GM19099 (cell line): ENCODE measurements around the gene HS3ST2.

ENCODE experiments used
- POLR2A ChIP-seq: IDR thresholded peaks from 3 replicates; pipeline ENCODE4 v1.6.1; 2011; ENCODE audit warnings: low read depth; ENCODE audit not compliant: insufficient read length; ENCODE audit errors: extremely low read depth

The HS3ST2 gene

DNA sequence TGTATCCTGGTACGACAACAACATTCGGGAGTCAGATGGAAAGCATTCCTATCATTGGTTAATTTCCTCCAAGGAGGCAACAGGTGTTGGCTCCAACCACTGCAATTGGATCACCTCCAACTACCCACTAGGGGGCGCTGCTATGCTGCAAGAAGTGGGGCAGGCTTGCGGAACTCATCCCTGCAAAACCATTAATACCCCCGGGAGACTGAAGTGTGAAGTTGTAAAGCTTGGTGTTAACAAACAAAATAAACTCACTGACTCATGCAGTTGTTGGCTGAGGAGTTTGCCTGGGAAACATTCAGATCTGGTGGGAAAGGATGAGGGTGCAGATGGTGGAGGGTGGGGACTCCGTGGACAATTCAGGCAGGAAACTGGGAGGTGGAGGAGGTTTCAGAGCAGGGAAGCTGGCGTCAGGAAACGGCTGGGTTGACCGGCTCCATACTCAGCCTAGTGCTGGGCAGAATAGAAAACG lies 84.9 kb downstream of the HS3ST2 start:
- no peak for TF ChIP-seq POLR2A

GRCh38 chr16:22900863-22901262 lies 86.9 kb downstream of the HS3ST2 start:
- no peak for TF ChIP-seq POLR2A

DNA sequence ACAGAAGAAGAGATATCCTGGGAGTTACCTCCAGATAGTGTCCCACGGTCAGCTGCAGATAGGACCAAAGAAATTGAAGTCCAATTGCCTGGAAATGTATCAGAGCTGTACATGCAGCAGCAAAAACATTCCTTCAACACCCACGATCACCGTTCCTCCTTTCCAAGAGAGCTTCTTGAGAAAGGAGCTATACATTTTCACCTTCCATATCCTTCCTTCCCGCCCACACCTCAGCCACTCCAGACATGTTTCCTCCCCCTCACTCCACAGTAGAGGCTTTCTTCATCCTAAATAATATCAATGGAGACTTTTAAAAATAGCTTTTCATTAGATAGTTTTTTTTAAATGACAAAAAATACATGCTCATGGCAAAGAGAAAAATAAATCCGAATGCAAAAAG lies 87.6 kb downstream of the HS3ST2 start:
- no peak for TF ChIP-seq POLR2A

DNA sequence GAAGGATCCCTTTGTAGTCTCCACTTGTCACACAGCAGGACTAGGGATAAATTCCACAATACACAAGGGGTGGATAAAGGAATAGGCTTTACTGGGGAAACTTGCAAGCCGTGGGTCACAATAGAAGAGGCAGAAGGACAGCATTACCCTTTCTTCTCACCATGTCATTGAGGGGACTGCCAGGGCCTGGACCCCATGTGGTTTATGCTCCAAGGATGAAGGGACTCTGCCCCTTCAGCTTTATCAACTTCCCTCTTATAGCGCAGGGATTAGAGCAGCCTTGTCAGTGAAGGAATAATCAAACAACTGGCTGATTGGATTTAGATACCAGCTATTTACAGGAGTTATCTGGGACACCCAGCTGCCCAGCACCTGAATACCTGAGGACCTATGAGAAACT lies 89.8 kb downstream of the HS3ST2 start:
- TF ChIP-seq POLR2A = no peak

DNA sequence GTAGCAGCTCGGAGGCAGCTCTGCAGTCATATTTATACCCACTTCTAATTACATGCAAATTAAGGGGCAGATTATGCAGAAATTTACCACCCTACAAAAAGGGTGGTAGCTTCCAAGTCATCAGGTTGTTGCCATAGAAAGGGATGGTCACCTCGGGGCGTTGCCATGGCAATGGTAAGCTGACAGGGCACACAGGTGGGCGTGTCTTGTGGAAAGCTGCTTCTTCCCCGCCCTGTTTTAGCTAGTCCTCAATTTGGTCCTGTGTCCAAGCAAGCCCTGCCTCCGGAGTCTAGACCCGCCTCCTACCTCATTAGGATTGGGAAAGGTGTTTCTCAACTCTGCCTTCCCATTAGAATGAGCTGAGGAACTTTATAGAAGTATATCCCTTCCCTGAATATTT lies 98.7 kb downstream of the HS3ST2 start:
- no peak for TF ChIP-seq POLR2A

GRCh38 chr16:22915003-22915402 lies 101.0 kb downstream of the HS3ST2 start:
- TF ChIP-seq POLR2A = no peak

DNA sequence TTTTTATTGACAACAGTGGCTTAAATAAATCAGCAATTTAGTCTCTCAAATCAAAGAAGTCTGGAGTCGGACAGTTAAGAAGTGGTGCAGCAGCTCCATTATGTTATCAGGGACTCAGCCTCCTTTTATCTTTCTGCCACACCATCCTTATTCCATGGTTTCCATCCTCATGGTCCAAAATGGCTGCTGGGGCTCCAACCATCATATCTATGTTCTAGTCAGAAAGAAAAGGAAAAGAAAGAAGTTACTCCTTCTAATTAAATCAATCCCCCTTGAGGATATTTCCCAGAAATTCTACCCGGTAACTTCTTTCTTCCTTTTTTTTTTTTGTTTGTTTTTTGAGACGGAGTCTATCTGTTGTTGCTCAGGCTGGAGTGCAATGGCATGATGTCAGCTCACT lies 109.5 kb downstream of the HS3ST2 start:
- no peak for TF ChIP-seq POLR2A

GRCh38 chr16:22924492-22924891 lies 110.5 kb downstream of the HS3ST2 start:
- no peak for TF ChIP-seq POLR2A

GRCh38 chr16:22926105-22926751 lies 112.3 kb downstream of the HS3ST2 start:
- no peak for TF ChIP-seq POLR2A

DNA sequence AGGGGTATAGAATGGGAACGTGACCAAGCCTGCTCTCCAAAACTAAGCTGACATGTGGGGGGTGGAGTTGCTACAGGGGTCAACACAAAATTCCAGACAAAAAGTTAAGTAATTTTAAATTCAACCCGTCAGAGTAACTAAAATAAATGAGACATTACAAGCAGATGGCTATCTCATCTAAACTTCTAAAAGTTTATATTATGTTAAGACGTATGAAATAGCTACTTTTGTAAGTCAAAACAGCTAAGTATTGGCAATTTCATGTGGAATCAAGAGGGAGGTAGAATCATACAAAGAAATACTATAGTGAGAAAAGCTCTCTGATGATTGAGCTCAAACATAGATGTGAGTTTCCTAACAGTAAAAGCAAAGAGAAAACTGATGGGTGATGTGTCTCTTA lies 113.3 kb downstream of the HS3ST2 start:
- TF ChIP-seq POLR2A = no peak

DNA sequence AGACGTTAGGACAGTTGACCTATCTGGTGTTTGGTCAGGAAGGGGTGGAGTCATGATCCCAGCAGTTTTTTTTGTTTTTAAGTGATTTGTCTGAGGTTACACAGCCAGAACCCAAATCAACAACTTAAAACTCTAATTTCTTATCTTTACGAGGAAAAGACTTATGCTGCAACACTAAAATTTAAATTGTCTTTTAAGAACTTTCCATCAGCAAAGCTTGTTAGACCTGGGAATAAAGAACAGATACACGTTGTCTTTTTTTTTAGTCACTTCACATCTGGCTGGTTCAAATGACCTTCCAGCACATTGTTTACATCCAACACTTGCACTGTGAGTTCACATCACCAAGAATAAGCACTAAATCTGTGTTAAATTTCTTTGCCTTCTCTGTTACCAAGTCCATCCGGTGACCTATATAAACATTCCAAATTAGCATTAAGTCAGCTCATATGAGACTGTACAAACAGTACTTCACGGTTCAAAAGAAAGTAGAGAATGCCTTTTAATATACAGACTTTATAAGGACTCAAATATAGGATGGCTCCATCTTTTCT lies 115.0 kb downstream of the HS3ST2 start:
- no peak for TF ChIP-seq POLR2A

GRCh38 chr16:22929461-22929860 lies 115.5 kb downstream of the HS3ST2 start:
- no peak for TF ChIP-seq POLR2A

- TF ChIP-seq POLR2A = no peak
These were observed 118.2 kb downstream of the HS3ST2 start for GRCh38 chr16:22932032-22932771.

- TF ChIP-seq POLR2A = no peak
These were observed 119.2 kb downstream of the HS3ST2 start for GRCh38 chr16:22933173-22933572.

GRCh38 chr16:22934786-22935185 lies 120.8 kb downstream of the HS3ST2 start:
- TF ChIP-seq POLR2A = no peak

- TF ChIP-seq POLR2A = no peak
These were observed 123.2 kb downstream of the HS3ST2 start for GRCh38 chr16:22937169-22937568.
